ENCODE measurements around the gene CDC42BPB.
"Not testable (repeated sequence)": the region's sequence is repeated elsewhere in the genome, so short reads cannot be mapped to it uniquely, and the experiment has no call there.

CDC42BPB gene

DNA sequence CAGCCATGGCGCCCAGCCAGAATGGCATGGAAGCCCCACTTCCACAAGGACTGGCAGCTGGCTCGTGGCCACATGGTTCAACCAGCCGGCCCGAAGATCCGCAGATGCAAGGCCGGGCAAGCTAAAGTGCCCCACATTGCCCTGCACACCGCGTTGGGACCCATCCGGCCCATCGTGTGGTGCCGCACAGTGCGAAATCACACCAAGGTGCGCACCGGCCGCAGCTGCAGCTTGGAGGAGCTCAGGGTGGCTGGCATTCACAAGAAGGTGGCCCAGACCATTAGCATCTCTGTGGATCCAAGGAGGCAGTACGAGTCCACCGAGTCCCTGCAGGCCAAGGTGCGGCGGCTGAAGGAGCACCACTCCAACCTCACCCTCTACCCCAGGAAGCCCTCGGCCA, 15.9 kb downstream of the CDC42BPB start:
- DNase-seq = no peak

GRCh38 chr14:103033681-103034096, 23.7 kb downstream of the CDC42BPB start:
- DNase-seq = no peak

DNA sequence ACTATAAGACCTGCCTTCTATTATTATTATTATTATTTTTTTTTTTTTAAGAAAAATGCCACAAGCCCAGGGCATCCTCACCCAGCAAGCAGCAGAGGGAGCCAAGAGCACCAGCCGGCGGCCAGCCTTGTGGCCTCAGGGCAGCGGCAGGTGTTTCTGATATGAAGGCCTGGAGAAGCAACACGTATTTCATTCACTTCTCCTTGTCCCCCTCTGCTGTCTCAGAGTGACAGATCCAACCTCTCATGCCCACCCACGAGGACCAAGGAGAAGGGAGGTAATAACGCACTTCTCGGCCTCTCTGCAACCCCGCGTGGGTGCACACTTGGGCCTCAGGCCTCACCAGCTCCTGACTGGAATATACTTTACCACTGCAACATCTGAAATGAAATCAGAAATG, 25.4 kb downstream of the CDC42BPB start:
- DNase-seq = no peak

DNA sequence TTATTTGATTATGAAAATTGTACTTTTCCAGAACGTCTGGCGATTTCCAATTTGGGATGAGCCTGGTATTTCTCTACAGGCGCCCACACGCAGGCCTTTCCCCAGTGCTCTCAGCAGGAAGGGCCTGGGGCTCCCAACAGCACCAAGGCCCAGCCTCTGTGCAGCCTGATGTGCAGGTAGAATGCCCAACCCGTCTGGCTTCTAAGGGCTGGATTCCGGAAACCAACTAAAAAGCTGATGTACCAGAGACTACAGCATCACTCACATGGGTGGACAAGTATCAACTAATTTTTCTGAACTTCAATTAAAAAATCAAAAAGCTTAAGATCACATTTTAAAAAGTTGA, 25.8 kb downstream of the CDC42BPB start:
- no peak for DNase-seq

- DNase-seq = no peak
Measured at GRCh38 chr14:103030741-103031565, 26.4 kb downstream of the CDC42BPB start.

GRCh38 chr14:103029936-103030335, 27.4 kb downstream of the CDC42BPB start:
- DNase-seq = no peak

DNA sequence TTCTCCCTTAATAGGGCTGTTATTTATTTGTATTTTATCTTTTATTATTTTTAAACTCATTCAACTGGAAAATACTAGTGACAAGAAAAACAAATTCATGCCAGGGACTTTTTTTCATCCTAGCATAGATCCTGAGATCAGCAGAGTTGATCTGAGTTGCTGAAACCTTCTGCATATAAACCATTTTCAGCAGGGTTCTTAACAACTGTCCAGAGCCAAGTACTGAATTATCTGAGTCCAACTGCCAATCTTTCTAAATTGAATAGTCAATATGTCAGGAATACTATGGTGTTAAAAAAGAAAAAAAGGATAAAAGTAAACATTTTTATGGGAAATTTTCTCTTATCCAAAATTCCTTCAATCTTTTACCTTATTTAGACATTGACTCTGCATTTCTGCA, 28.6 kb downstream of the CDC42BPB start:
- DNase-seq = no peak

DNA sequence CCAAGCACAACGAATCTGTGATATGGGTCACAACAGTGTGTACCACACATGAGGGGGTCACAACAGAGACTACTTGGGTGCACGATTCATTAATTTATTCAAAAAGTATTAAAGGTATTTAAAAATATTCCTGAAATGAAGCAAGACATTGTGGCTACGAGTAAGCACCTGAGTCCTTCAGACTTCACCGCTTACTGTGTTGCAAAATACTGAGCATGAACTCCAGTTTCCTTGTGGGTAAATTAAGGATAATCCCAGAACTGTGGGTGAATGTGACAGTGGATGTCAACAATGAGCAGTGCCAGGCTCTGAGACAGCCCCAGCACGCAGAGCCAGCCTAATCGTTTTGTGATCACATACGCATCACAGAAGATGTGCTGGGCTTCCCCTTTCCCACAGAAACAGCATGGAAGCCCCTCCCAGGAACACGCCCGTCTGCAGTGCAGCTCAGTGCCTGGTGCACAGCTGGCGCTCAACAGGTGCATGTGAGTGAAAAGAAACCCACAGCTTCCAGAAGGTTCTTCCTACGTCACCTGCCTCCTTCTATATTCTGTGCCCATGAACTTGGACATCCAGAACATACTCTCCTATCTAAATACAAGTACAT, 29.1 kb downstream of the CDC42BPB start:
- no peak for DNase-seq

DNA sequence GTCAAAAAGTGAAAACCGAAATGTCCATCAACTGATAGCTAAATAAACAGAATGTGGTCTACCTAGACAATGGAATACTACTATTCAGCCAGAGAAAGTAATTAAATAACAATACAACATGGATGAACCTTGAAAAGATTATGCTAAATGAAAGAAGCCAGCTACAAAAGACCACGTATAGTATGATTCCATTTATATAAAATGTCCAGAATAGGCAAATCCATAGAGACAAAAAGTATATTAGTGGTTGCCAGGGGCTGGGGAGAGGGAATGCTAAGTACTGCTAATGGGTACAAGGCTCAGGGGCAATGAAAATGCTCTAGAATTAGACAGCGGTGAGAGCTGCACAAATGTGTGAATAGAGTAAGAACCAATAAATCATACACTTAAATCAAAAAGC, 29.9 kb downstream of the CDC42BPB start:
- no peak for DNase-seq

DNA sequence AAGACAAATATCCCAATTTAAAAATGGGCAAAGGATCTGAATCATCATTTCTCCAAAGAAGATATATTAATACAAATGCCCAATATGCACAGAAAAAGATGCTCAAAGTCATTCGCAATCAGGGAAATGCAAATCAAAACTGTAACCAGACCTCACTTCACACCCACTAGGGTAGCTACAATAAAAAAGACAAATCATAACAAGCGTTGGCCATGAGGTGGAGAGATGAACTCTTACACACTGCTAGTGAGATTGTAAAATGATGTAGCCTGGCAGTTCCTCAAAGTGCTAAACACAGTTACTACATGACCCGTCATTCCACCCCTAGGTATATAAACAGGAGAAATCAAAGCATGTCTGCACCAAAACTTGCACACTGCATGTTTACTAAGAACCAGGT, 30.4 kb downstream of the CDC42BPB start:
- DNase-seq = no peak

DNA sequence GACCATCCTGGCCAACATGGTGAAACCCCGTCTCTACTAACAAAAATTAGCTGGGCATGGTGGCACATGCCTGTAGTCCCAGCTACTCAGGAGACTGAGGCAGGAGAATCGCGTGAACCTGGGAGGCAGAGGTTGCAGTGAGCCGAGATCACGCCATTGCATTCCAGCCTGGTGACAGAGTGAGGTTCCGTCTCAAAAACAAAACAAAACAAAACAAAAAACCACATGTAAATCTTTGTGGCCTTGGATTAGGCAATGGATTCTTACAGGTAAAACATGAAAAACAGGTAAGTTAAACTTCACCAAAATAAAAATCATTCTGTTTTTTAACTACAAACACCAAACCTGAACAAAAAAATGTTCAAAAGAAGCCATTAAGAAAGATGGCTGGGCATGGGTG, 31.2 kb downstream of the CDC42BPB start:
- DNase-seq = not testable (repeated sequence)

DNA sequence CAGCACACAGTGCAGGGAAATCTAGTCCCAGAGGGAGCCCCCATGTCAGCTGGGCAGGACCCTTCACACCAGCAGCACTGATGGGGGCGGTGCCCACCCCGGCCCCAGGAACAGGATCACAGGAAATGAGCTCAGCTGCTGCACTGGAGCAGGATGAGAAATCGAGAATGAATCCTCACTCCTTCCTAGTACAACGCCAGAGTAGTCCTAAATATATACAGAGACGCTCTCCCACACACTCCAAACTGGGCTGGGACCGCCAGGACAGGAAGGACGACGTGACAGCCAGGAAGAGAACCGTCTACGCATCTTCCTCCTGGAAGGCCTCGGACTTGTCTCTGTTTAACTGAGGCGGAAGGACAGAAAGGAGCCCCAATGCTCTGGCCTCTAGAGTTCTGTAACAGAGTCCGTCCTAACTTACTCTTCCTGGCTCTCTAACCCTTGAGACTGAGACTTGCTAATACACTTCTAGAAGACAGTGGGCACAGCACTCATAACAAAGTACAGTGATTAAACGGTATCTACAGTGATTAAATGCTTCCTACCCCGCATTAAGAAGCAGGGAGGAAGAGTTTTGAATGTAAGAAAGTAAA, 33.4 kb downstream of the CDC42BPB start:
- DNase-seq = no peak

DNA sequence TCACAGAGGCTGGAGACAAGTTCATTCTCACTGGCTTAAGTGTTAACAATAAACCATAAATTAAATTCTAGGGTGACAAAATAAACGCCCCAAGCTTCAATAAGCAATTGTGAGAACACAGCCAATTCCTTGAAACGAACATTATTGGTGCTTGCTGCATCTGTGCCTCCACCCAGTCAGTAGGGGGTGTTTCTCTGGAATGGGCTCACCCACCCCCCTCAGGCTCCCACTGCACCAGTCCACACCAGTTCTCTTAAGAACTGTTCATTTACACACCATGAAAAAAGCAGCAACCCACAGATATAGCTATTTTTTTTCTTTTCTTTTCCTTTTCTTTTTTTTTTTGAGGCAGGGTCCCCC, 34.7 kb downstream of the CDC42BPB start:
- no peak for DNase-seq

DNA sequence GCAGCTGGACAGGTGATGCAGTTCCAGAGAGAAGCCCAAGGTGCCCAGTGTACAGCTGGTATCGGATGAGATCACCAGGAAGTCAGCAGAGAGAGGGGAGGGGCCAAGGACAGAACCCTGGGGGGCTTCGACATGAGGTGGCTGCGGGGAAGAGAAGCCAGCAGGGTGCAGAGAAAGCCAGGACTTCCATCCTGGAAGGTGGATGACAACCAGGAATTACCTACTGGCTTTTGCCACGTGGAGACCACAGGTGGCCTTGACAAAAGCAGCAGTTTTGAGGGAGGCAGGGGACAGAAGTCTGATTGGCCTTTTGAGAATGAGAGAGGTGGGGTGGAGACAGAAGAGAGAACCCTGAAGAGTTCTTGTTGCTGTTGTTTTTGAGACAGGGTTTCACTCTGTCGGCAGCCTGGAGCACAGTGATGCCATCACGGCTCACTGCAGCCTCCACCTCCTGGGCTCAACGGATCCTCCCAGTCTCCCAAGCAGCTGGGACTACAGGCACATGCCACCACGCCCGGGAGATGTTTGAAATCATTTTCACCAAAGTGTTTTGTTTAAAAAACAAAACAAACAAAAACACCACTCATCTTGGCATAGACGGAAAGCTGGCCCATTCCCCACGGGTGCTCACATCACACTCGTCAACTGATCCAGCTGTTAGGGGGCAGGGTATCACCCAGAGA, 35.2 kb downstream of the CDC42BPB start:
- no peak for DNase-seq

- no peak for DNase-seq
Measured at GRCh38 chr14:103021684-103022001, 35.7 kb downstream of the CDC42BPB start.

DNA sequence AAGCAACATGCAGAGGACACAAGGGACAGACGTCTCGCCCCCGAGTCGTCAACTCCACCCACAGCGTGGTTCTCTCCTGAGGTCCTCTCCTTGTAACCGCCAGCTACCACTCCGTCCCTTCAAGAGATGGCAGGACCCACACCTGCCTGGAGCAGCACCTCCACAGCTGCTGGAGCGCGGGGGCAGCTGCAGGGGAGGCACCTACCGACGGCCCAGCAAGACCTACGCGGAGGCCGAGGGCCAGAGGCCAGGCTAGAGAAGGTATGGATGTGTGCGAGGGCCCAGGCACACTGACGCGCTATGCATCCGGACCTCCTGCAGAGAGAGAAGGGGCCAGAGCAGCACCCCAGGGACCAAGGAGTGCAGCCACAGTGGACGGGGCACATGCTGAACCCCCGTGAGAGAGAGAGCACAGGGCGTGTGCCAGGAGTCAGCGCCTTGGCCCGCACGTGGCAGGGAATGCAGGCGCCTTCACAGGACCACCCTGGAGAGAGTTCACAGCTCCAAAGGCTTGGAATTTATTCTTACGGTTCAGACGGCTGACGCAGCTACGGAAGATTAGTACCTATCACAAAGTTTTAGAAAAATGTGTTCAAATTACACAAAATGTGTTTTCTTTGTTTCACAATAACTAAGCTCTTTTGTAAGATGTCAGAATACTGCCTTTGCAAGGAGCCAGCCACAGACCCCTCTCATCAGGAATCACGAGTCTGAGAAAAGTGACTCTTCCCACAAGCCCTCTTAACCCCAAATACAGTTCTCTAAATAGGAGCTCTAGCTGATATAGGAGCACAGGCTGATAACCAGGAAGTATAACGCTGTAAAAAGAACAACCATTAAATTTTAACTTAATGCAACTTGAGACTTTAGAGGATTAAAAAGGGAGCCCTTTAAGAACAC, 36.8 kb downstream of the CDC42BPB start:
- no peak for DNase-seq

GRCh38 chr14:103019826-103020225, 37.5 kb downstream of the CDC42BPB start:
- DNase-seq = no peak

- DNase-seq = no peak
Measured at GRCh38 chr14:103019236-103019635, 38.1 kb downstream of the CDC42BPB start.

DNA sequence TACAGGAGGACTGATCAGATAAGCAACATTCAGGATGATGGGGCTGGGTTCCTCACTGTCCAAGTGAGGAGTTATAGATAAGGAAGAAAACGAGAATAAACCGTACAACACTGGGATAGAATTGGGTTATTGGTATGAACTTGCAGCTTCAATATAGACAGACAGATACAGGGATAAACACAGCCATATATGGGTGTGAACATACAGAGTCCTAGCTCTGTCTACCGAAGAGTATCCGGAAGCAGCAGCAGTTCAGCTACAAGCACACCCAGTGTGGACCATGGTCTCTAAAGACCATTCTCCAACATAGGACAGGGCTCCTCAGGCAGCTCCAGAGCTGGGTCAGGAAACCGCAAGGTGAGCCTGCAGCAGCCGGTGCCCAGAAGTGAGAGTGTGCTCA, 40.8 kb downstream of the CDC42BPB start:
- DNase-seq = no peak

- DNase-seq = no peak
Measured at GRCh38 chr14:103016071-103016470, 41.3 kb downstream of the CDC42BPB start.

- DNase-seq = no peak
Measured at GRCh38 chr14:103015426-103015825, 41.9 kb downstream of the CDC42BPB start.

- no peak for DNase-seq
Measured at GRCh38 chr14:103014466-103015228, 42.7 kb downstream of the CDC42BPB start.
